GM21367 (cell line): ENCODE measurements around the gene DGUOK.
"Not testable (repeated sequence)": the region's sequence is repeated elsewhere in the genome, so short reads cannot be mapped to it uniquely, and the experiment has no call there.

Source experiments
- ATAC-seq: cut with Tn5 transposase; IDR thresholded peaks from one replicate; pipeline ENCODE4 v1.9.1; 2021; ENCODE audit not compliant: unreplicated experiment

DGUOK gene

GRCh38 chr2:73919596-73920228 is 7.0 kb upstream of the DGUOK start:
- ATAC-seq, result no peak

GRCh38 chr2:73920577-73921545 is 5.8 kb upstream of the DGUOK start:
- ATAC-seq, result no peak

GRCh38 chr2:73921581-73921980 is 5.1 kb upstream of the DGUOK start:
- ATAC-seq, result no peak

- no peak for ATAC-seq
These were observed 4.0 kb upstream of the DGUOK start for GRCh38 chr2:73922681-73923080.

GRCh38 chr2:73925033-73925704 is 1.5 kb upstream of the DGUOK start:
- no peak for ATAC-seq

- ATAC-seq, result no peak
These were observed 707 bp upstream of the DGUOK start for GRCh38 chr2:73925853-73926492.

DNA sequence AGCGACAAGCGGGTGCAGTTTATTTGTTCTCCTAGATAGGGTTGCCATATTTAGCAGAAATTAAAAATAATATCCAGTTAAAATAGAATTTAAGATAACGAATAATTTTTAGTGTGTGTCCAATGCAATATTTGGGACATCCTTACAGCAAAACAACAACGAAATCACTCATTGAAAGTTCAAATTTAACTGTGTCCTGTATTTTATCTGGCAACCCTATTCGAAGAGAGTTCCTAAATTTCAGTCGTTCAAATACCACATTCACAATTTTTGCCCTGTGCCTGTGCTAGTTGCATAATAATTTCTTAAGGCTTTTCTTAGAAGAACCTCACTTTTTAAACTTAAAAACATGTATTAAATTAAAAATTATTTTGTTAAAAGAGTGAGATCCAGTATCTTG is 664 bp downstream of the DGUOK start:
- ATAC-seq, result no peak

- no peak for ATAC-seq
These were observed 2.3 kb downstream of the DGUOK start for GRCh38 chr2:73928963-73929347.

DNA sequence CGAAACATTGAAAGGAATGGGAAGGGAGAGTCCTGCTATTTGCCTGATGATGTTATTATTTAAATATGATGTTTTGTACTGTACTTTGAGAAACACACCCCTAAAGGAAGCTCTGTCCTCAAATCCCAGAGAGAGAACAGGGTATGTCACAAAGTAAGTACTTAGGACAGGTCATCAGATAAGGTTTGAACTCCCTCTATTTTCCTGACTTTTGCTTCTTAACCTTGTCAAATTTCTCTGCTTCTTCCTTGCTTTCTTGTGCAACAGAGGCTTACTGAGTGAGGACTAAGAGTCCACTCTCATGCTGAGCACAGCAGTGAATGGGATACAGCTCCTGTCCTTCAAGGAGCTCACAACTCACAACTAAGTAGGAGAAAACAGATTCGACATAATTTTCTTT is 3.7 kb downstream of the DGUOK start:
- no peak for ATAC-seq

- ATAC-seq, result no peak
These were observed 5.1 kb downstream of the DGUOK start for GRCh38 chr2:73931531-73932500.

DNA sequence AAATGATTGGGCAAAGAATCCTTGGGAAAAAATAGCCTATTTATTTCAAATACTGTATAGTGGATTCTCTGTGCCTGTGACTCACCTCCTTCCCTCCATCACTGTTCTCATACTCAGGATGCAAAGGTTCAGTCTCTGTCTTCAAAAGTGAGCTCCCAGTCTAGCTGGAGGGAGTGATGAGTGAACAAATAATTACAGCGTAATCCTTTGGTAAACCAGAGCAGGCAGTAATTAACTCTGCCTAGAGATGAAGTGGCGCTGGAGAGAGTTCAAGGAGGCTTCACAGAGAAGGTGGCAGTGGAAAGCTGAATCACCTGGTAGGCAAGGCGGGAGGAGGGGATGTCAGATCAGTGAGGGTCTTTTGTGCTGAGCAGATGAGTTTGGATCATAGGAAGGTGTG is 6.5 kb downstream of the DGUOK start:
- ATAC-seq, result no peak

- no peak for ATAC-seq
These were observed 9.0 kb downstream of the DGUOK start for GRCh38 chr2:73935641-73936040.

DNA sequence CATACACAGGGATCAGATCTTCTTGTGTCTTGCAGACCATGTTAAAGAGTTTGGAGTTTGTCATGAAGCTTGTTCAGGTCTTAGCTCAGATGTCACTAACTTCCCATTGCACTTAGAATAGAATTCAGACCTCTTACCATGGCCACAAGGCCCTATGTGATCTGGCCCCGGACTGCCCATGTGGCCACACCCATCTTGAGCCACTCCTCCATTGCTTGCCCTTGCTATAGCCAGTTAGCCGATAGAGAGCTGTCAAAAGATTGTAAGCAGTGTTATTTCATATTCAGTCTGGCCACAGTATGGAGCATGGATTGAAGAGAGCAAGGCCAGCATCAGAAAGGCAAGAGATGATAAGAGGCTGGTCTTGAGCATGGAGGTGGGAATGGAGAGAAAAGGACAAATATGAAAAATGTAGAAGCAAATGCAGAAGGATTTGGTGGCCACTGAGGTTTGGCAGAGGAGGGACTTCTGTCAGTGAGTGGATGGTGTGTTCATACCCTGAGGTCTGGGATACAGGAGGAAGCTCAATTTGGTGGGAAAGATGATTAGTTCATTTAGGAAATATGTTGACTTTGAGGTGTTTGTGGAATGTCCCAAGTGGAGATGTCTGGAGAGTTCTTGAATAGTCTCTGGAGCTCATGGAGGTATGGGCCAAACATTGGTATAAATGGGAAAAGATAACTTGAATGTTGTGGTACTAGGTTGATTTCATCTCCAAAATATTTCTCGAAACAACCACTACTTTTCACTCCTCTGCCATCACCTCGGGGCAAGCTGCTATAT is 10.6 kb downstream of the DGUOK start:
- no peak for ATAC-seq

DNA sequence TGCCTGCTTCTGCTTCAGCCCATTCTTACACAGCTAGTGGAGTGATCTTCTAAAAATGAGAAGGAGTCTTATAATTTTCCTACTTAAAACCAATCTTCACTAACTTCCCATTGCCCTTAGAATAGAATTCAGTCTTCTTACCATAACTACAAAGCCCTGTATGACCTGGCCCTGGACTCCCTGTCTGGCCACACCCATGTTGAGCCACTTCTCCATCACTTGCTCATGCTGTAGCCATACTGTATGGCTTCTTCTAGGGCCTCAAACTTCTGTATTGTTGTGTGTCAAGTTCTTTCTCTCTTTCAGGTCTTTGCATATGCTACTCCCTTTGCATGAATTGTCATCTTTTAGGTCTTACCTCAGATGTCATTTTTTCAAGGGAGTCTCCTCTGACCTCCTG is 11.2 kb downstream of the DGUOK start:
- ATAC-seq, result no peak

DNA sequence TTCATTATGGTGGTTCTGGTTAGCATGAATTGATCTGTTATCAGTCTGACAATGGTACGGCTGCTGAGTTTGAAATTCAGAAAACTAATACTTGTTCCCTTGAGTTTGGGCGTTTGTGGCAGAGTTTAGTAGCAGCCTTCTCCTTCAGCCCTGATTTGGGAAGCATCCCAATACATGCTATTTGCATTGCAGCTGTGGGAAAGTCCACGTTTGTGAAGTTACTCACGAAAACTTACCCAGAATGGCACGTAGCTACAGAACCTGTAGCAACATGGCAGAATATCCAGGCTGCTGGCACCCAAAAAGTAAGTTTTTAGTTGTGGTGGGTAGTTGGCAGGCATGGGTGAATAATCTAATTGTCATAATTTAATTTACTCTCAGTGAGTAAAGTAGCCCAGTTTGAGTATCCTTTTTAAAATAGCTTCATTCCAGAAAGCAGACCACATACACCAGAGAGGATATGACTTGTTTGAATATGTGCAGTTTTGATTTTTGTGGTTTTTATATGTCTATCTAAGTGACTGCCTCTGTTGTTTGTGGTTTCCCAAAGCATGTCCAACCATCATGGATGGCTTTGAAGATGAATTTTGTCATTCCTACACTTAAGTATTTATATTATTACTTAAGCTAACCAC is 12.2 kb downstream of the DGUOK start:
- ATAC-seq, result no peak

GRCh38 chr2:73939419-73939818 is 12.7 kb downstream of the DGUOK start:
- no peak for ATAC-seq

DNA sequence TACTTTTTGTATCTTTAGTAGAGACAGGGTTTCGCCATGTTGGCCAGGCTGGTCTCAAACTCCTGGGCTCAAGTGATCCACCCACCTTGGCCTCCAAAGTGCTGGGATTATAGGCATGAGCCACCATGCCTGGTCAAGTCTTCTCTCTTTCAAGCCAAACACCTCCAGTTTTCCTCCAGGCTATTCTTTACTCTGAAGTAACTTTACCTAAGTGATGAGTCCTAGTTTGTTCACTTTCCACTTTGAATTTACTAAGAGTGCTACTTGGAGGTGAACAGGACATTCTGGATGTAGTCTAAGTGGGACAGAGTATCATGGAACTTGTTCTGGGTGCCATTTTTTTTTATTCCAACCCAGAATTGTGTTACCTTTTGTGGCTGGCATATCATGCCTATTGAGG is 13.4 kb downstream of the DGUOK start:
- ATAC-seq, result not testable (repeated sequence)

GRCh38 chr2:73942664-73943063 is 16.0 kb downstream of the DGUOK start:
- ATAC-seq, result no peak

DNA sequence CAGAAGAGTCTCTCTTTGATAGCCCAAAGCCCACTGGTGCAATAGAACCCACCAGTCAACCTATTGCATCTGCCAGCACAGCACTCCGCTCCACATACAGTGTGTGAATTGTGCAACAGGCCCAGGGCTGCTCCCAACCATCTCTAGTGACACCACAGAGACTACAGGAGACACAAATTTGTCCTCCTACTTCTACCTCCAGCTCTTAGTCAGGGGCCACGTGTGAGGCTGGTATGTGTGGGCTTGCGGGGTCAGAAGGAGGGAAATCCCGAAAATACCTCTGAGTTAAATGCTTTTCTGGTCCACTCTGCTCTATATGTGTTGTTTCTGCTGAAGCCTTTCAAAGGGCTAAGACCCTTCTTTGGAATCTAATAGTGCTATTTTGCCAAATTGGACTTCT is 18.0 kb downstream of the DGUOK start:
- ATAC-seq, result no peak
